KMS-11 (cell line): ENCODE data around the gene PDGFRA.

ENCODE experiments used
- H2AFZ ChIP-seq: fragments of 200-600 bp; sonication (generic); 2 replicates; pipeline ENCODE4 v1.6.1; 2016; ENCODE audit warnings: antibody characterized with exemption, mixed run types, low read depth
- H3K27ac ChIP-seq: fragments of 200-600 bp; sonication (generic); 2 replicates; pipeline ENCODE4 v1.6.1; 2016; ENCODE audit warnings: mild to moderate bottlenecking, mixed run types
- H3K27me3 ChIP-seq: fragments of 200-600 bp; sonication (generic); 2 replicates; pipeline ENCODE4 v1.6.1; 2017; ENCODE audit warnings: mild to moderate bottlenecking, low read depth, mixed run types, moderate library complexity; ENCODE audit not compliant: insufficient read depth
- H3K36me3 ChIP-seq: fragments of 200-600 bp; sonication (generic); 2 replicates; pipeline ENCODE4 v1.6.1; 2017; ENCODE audit warnings: mild to moderate bottlenecking, mixed run types; ENCODE audit not compliant: insufficient read depth
- H3K4me1 ChIP-seq: fragments of 200-600 bp; sonication (generic); 2 replicates; pipeline ENCODE4 v1.6.1; 2016; ENCODE audit warnings: mild to moderate bottlenecking, low read depth, mixed run types; ENCODE audit not compliant: poor library complexity, severe bottlenecking
- H3K4me2 ChIP-seq: fragments of 200-600 bp; sonication (generic); 2 replicates; pipeline ENCODE4 v1.7.0; 2016; ENCODE audit warnings: mild to moderate bottlenecking, mixed run types
- H3K4me3 ChIP-seq: fragments of 200-600 bp; sonication (generic); IDR thresholded peaks from 2 replicates; pipeline ENCODE4 v1.6.1; 2017; ENCODE audit warnings: low read depth, low read length, mixed read lengths; ENCODE audit not compliant: insufficient read depth
- H3K79me2 ChIP-seq: fragments of 200-600 bp; sonication (generic); 2 replicates; pipeline ENCODE4 v1.6.1; 2016; ENCODE audit warnings: low read depth, mixed run types; ENCODE audit not compliant: insufficient read depth
- H3K9ac ChIP-seq: fragments of 200-600 bp; sonication (generic); 2 replicates; pipeline ENCODE4 v1.6.1; 2016; ENCODE audit warnings: mild to moderate bottlenecking, mixed run types
- H4K20me1 ChIP-seq: fragments of 200-600 bp; sonication (generic); 2 replicates; pipeline ENCODE4 v1.6.1; 2016; ENCODE audit warnings: mild to moderate bottlenecking, mixed run types; ENCODE audit not compliant: insufficient read depth
- TF ChIP-seq, protein P1 (sequence below): fragments of 200-600 bp; sonication (generic); conservative IDR thresholded peaks from 2 replicates; pipeline ENCODE4 v1.6.1; 2017; ENCODE audit warnings: low read depth, mild to moderate bottlenecking, antibody characterized with exemption, low read length, moderate library complexity, mixed read lengths

The PDGFRA gene

DNA sequence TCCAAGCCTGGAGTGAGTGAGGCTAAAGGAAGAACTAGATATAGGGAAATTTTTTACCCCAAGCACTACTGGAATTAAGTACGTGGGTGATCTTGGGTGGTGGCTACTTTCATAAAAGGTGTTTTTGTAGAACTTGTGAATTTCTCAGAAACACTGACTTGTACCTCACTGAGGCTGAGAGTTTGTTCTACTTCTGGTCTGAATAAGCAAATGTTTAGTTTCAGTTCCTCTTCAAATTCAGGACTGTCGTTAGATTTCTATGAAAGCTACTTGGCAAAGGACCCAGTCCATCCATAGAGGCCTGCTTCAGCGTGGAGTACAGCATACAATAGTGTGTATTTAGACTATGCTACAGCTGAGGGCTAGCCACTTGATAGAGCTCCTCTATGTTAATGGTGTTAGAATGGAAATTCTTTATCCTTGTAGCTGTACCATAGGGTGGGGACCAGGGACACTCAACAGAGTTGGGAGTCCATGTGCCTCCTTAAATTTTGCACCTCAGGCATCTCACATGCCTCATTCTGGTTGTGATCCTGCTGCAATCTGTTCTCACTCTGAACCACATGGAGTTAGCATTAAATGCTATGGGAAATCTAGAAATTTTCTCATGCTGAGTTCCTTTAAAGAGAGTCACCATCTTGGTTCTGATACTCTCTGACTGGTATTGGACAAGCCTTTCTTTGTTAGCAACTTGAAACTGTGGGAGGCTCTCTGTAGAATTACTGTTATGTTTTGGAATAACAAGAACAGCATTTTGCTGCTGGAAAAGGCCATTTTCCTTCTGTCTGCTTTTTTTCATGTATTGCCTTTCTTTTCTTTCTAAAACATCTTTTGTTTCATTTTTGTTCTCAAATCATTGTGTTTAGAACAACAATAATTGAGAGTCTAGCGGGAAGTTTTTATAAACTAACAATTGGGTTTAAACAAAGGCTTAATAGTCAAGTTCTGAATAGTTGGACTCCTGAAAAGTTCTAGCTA, 86.8 kb downstream of the PDGFRA start:
- no peak overlapping the region for H3K4me3 ChIP-seq
- no peaks in the 10 kb centered on the region for H4K20me1 ChIP-seq
- no peaks in the 10 kb centered on the region for H3K27me3 ChIP-seq
- peaks cover 21% of the 10 kb centered on the region for H3K4me1 ChIP-seq
- H3K79me2 ChIP-seq = no peaks in the 10 kb centered on the region
- peak overlapping the region; percentile 32; the same call in 1 of the 2 replicates for H3K27ac ChIP-seq
- H2AFZ ChIP-seq = peak overlapping the region; percentile 39; the same call in 1 of the 2 replicates
- no peak overlapping the region for H3K9ac ChIP-seq
- TF ChIP-seq, protein P1, sequence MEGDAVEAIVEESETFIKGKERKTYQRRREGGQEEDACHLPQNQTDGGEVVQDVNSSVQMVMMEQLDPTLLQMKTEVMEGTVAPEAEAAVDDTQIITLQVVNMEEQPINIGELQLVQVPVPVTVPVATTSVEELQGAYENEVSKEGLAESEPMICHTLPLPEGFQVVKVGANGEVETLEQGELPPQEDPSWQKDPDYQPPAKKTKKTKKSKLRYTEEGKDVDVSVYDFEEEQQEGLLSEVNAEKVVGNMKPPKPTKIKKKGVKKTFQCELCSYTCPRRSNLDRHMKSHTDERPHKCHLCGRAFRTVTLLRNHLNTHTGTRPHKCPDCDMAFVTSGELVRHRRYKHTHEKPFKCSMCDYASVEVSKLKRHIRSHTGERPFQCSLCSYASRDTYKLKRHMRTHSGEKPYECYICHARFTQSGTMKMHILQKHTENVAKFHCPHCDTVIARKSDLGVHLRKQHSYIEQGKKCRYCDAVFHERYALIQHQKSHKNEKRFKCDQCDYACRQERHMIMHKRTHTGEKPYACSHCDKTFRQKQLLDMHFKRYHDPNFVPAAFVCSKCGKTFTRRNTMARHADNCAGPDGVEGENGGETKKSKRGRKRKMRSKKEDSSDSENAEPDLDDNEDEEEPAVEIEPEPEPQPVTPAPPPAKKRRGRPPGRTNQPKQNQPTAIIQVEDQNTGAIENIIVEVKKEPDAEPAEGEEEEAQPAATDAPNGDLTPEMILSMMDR = no peak
- peak overlapping the region; percentile 41 for H3K4me2 ChIP-seq
- H3K36me3 ChIP-seq = no peaks in the 10 kb centered on the region; the same call in 1 of the 2 replicates

DNA sequence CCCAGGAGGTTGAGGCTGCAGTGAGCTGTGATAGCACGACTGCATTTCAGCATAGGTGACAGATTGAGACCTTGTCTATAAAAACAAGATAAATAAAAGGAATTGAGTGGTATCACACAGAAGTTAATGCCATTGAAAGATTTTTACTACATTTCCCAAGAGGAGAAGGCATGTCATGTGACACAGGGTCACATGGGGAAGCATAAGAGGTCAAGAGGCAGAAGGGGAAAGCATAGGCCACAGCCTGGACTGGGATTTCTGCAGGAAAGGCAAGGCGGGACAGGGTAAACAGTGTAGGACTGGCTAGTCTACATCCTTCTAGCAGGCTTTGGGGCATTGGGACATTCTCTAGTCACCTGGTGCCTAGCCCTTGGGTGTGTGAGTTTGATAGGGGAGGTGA, 88.6 kb downstream of the PDGFRA start:
- Histone ChIP-seq H3K4me3 (no peak overlapping the region), H3K79me2 (no peaks in the 10 kb centered on the region), H3K4me2 (no peak overlapping the region), H2AFZ (no peak overlapping the region), H3K27me3 (no peaks in the 10 kb centered on the region), H3K4me1 (peaks cover 21% of the 10 kb centered on the region), H3K27ac (no peak overlapping the region), H3K9ac (no peak overlapping the region), H4K20me1 (no peaks in the 10 kb centered on the region), H3K36me3 (no peaks in the 10 kb centered on the region; the same call in 1 of the 2 replicates)
- TF ChIP-seq, protein P1 = no peak

DNA sequence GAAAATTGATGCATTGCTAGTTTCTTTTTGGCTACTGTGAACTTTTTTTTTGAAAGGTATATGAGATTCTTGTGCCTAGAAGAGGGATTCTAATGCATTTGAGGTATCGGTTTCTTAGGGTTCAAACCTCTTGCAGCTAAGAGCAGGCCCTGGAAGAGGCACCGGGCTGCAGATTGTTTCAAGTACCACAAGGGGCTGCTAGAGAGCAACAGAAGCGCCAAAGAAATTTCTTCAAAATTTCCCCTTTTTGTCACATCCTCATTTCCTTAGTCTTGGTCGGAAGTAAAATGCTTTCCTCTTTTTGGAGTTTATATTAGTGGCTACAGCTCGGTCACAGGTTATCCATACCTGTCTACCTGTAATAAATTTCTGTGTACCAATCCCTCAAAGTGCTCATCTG, 89.8 kb downstream of the PDGFRA start:
- H3K4me2 ChIP-seq = no peak overlapping the region
- peaks cover 26% of the 10 kb centered on the region for H3K4me1 ChIP-seq
- no peaks in the 10 kb centered on the region for H4K20me1 ChIP-seq
- no peak overlapping the region for H2AFZ ChIP-seq
- no peaks in the 10 kb centered on the region for H3K27me3 ChIP-seq
- no peaks in the 10 kb centered on the region; the same call in 1 of the 2 replicates for H3K36me3 ChIP-seq
- H3K79me2 ChIP-seq = no peaks in the 10 kb centered on the region
- TF ChIP-seq, protein P1 = peak; percentile 90
- no peak overlapping the region for H3K9ac ChIP-seq
- H3K27ac ChIP-seq = no peak overlapping the region
- no peak overlapping the region for H3K4me3 ChIP-seq

DNA sequence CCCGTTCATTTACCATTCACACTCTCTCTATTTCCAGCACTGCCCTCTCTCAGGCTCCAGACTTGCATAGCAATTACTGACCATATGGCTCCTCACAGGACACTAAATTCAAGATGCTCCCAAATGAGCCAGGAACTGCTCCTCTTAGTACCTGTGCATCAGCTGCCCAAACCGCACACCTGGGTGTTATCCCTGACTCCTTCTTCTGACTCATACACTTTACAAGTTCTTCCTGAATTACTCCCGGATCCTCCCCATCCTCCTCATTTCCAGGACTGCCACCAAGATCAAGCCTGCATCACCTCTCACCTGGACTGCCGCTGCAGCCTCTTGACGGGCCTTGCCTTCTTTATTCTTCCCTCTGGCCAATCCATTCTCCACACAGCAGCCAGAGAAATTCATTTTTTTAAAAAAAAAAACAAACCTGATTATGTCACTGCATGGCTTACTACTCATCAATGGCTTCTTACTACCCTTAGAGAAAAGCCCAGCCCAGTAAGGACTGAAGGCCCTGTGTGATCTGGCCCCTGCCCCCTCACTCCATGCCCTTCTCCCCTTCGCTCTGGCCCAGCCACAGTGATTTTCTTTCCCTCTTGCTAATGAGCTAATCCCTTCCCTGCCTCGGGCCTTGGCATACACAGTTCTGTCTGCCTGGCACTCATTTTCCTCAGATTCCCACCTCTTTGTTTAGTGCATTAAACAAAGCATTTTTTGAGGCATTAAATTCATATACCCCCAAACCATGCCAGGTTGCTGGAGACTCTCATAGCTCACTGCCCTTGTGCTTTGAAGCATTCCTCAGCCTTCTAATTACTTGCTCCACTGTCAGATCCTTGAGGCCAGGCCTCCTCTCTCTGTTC, 92.0 kb downstream of the PDGFRA start:
- Histone ChIP-seq H3K27ac (no peak overlapping the region), H3K79me2 (no peaks in the 10 kb centered on the region), H3K4me1 (peaks cover 11% of the 10 kb centered on the region), H3K27me3 (no peaks in the 10 kb centered on the region), H3K4me2 (no peak overlapping the region), H3K4me3 (no peak overlapping the region), H3K36me3 (no peaks in the 10 kb centered on the region; the same call in 1 of the 2 replicates), H2AFZ (no peak overlapping the region), H3K9ac (no peak overlapping the region), H4K20me1 (no peaks in the 10 kb centered on the region)
- TF ChIP-seq, protein P1 = no peak
